Measurements from ENCODE around the gene EVL.

The EVL gene

DNA sequence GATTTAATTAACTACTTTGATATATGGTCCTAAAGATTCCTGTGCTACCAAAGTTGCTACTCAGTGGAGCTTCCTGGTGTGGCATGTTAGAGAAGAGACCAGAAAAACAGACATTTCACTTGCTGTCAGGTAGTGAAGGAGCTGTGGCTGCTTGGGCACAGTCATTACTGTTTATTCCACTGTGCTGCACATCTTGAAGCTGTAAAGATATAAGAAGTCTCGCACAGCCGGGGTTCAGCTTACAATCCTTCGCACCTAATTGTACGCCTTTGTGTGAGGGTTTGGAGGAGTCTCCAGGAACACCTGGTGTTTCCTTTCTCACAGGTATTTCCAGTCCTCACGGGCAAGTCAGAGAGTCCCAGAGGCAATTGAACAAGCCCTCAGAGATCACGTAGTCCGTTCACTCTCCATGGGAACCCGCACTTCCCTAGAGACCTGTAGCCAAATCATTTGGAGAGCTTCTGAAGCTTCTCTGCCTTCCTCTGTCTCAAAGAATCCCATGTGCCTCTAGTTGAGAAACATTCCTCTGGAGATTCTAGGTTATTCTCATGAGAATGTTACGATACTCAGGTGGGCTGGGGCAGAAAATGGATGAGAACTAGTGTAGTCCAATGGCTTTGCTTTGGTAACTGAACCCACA lies 4.1 kb downstream of the EVL start:
- Histone ChIP-seq H3K4me3 (ENCODE audit: low read length) (no peak overlapping the region), H3K4me1 (ENCODE audit: control insufficient read depth, low read depth, low read length) (peaks cover 4% of the 10 kb centered on the region), H3K9ac (ENCODE audit: low read length) (no peak overlapping the region), H3K9me3 (ENCODE audit: control insufficient read depth, low read depth, low read length) (no peaks in the 10 kb centered on the region), H3K27me3 (ENCODE audit: control insufficient read depth, insufficient read depth, low read length) (no peaks in the 10 kb centered on the region), H3K27ac (ENCODE audit: low read length) (no peak overlapping the region), H3K36me3 (ENCODE audit: control insufficient read depth, low read depth, low read length) (no peaks in the 10 kb centered on the region)

DNA sequence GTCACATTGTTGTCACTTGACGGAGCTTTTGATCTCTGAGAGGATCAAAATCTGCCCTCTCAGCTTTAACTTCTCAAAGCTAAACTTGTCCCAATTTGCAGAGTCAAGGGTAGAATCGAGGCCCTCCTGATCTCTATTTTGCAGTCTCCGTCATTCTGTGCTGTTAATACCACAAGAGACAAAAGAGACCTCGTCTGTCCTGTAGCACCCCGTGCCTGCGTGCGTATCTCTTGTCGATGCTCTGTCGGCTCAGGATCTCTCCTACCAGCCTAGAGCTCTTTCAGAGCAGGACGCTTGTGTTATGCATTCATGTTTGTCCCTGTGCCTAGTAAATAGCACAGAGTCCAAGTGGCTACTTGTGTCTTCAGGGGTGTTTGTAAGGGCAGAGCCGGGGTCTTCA lies 5.1 kb downstream of the EVL start:
- Histone ChIP-seq H3K9ac (ENCODE audit: low read length) (no peak overlapping the region), H3K27me3 (ENCODE audit: control insufficient read depth, insufficient read depth, low read length) (no peaks in the 10 kb centered on the region), H3K9me3 (ENCODE audit: control insufficient read depth, low read depth, low read length) (no peaks in the 10 kb centered on the region), H3K4me3 (ENCODE audit: low read length) (no peak overlapping the region), H3K27ac (ENCODE audit: low read length) (no peak overlapping the region), H3K36me3 (ENCODE audit: control insufficient read depth, low read depth, low read length) (no peaks in the 10 kb centered on the region), H3K4me1 (ENCODE audit: control insufficient read depth, low read depth, low read length) (peaks cover 4% of the 10 kb centered on the region)

DNA sequence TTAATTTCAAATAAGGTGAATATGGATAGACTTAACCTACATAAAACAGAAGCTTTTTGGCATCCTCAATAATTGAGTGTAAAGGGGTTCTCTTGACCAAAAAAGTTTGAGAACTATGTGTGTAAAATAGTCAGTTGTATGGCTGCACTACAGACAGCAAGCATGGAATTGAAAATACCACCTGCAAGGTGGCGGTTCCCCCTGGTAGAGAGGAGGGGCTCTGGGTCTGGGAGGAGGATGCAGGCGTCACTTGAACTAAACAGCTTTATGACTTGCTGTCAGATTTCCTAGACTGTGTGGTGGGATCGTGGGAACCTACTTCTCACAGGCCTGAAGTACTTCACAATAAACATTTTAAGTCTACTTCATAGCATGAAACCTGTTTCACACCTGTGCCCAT lies 6.3 kb downstream of the EVL start:
- peaks cover 4% of the 10 kb centered on the region for H3K4me1 ChIP-seq (ENCODE audit: control insufficient read depth, low read depth, low read length)
- H3K27ac ChIP-seq (ENCODE audit: low read length): no peak overlapping the region
- no peaks in the 10 kb centered on the region for H3K36me3 ChIP-seq (ENCODE audit: control insufficient read depth, low read depth, low read length)
- H3K27me3 ChIP-seq (ENCODE audit: control insufficient read depth, insufficient read depth, low read length): no peaks in the 10 kb centered on the region
- H3K9ac ChIP-seq (ENCODE audit: low read length): no peak overlapping the region
- no peaks in the 10 kb centered on the region for H3K9me3 ChIP-seq (ENCODE audit: control insufficient read depth, low read depth, low read length)
- H3K4me3 ChIP-seq (ENCODE audit: low read length): no peak overlapping the region

DNA sequence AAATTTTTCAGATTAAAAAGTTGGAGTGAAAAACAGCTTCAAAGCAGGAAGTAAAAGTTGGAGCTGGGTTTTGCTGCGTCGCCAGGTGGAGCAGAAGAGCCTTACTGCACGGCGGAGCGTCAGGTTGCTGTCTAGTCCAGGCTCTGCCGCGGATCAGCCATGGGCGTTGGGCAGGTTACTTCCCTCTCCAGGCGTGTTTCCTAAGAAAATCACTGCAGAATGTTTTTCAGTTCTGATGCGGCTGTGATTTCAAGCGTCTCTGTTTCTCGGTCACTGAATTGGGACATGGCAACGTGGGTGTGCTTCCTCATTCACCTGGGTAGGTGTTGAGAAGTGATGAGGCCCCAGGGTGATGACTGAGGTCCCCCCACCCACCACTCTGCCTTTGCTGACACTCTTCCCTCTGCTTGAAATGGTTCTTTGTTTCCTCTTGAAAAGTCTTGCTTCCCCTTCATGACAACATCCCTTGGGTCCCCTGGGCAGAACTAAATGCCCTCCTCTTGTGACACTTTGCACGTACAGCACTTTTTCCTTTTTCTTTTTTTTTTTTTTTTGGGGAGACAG lies 7.6 kb downstream of the EVL start:
- no peak overlapping the region for H3K9ac ChIP-seq (ENCODE audit: low read length)
- no peaks in the 10 kb centered on the region for H3K9me3 ChIP-seq (ENCODE audit: control insufficient read depth, low read depth, low read length)
- no peak overlapping the region for H3K27ac ChIP-seq (ENCODE audit: low read length)
- no peak overlapping the region for H3K4me3 ChIP-seq (ENCODE audit: low read length)
- H3K4me1 ChIP-seq (ENCODE audit: control insufficient read depth, low read depth, low read length): no peaks in the 10 kb centered on the region
- H3K36me3 ChIP-seq (ENCODE audit: control insufficient read depth, low read depth, low read length): no peaks in the 10 kb centered on the region
- no peaks in the 10 kb centered on the region for H3K27me3 ChIP-seq (ENCODE audit: control insufficient read depth, insufficient read depth, low read length)

DNA sequence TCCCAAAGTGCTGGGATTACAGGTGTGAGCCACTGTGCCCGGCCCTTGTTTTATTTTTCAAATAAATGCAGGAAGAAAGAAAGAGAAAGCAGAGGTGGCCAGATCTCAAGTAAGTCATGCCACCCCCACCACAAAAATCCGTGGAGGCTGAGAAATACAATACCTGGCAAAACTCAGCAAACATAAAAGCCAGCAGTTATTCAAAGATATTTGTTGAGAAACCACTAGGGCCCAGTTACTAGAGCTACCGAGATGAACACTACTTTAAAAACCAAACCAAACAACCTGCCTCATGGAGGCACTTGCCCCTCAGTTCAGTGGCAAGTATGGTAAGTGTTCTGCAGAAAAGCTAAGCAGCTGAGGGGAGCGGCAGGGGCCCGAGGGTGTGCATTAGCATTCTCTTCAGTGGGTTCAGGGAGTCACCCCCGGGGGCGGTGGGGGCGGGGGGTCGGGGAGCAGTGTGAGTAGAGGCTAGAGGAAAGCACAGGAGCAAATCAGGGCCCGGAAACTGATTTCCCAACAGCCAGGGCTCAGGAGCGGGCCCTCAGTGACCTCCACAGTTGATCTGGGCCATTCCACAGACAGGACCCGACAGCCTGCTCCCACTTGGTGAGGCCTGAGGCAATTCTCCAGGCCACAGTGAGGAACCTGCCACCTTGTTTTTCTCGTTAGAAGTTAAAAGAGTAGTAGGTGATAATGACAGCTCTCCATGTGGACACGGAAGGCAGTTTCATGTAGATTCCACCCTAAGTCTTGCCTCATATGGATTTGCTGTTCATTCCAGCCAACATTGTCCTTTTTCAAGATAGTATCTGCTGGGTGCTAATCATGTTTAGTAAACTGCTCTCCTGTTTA lies 8.6 kb downstream of the EVL start:
- no peak overlapping the region for H3K9ac ChIP-seq (ENCODE audit: low read length)
- H3K27ac ChIP-seq (ENCODE audit: low read length): no peak overlapping the region
- H3K36me3 ChIP-seq (ENCODE audit: control insufficient read depth, low read depth, low read length): no peaks in the 10 kb centered on the region
- no peaks in the 10 kb centered on the region for H3K27me3 ChIP-seq (ENCODE audit: control insufficient read depth, insufficient read depth, low read length)
- H3K9me3 ChIP-seq (ENCODE audit: control insufficient read depth, low read depth, low read length): no peaks in the 10 kb centered on the region
- H3K4me1 ChIP-seq (ENCODE audit: control insufficient read depth, low read depth, low read length): peaks cover 3% of the 10 kb centered on the region
- H3K4me3 ChIP-seq (ENCODE audit: low read length): no peak overlapping the region

DNA sequence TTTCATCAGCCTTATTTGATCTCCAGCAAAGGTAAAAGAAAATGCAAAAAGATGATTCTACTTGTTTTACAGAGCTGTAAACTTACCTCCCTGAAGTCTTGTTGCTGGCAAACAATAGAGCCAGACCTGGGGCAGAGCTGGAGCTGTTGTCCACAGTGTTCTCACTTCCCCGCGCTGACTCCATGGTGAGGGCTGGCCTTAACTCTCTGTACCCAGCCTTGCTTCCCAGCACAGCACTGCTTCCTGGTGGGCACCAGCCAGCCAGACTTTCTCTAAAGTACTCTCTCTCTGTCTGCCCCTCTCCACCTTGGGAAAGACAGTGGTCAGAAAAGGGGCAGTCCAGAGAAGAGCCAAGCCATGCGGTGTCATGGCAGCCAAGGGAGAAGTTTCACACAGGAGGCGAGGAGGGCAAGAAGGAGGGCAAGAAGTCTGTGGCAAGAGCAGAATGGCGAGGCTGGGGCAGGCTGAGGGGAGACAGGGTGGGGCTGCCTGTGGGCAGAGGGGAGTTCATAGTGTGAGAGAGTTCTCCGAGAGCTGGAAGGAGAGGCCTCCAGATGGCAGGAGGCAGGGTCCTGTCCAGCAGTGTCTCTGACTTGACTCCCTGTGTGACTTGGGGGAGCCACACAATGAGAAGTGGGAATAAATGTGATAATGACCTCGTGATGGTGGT lies 9.3 kb downstream of the EVL start:
- peaks cover 7% of the 10 kb centered on the region for H3K4me1 ChIP-seq (ENCODE audit: control insufficient read depth, low read depth, low read length)
- H3K9ac ChIP-seq (ENCODE audit: low read length): no peak overlapping the region
- no peaks in the 10 kb centered on the region for H3K9me3 ChIP-seq (ENCODE audit: control insufficient read depth, low read depth, low read length)
- no peak overlapping the region for H3K27ac ChIP-seq (ENCODE audit: low read length)
- no peak overlapping the region for H3K4me3 ChIP-seq (ENCODE audit: low read length)
- no peaks in the 10 kb centered on the region for H3K36me3 ChIP-seq (ENCODE audit: control insufficient read depth, low read depth, low read length)
- no peaks in the 10 kb centered on the region for H3K27me3 ChIP-seq (ENCODE audit: control insufficient read depth, insufficient read depth, low read length)

DNA sequence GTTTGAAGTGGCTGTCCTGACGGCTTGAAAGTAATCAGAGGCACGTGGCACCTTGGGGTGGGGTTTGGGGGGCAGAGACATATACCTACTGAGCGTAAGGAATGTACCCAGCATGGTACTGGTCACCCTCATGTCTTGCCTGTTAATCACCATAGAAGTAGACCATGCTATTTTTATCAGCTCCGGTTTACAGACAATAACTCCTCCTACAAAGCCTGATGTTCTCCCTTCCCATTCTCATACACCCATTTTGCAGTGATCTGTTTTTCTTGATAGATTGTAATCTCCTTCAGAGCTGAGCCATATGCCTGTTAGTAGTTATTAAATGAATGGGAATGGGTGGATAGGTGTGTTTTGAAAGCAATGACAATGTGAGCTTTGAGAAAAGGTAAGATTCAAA lies 10.5 kb downstream of the EVL start:
- Histone ChIP-seq H3K4me1 (ENCODE audit: control insufficient read depth, low read depth, low read length) (peaks cover 10% of the 10 kb centered on the region), H3K27me3 (ENCODE audit: control insufficient read depth, insufficient read depth, low read length) (no peaks in the 10 kb centered on the region), H3K9me3 (ENCODE audit: control insufficient read depth, low read depth, low read length) (no peaks in the 10 kb centered on the region), H3K36me3 (ENCODE audit: control insufficient read depth, low read depth, low read length) (no peaks in the 10 kb centered on the region), H3K4me3 (ENCODE audit: low read length) (no peak overlapping the region), H3K27ac (ENCODE audit: low read length) (no peak overlapping the region), H3K9ac (ENCODE audit: low read length) (no peak overlapping the region)

DNA sequence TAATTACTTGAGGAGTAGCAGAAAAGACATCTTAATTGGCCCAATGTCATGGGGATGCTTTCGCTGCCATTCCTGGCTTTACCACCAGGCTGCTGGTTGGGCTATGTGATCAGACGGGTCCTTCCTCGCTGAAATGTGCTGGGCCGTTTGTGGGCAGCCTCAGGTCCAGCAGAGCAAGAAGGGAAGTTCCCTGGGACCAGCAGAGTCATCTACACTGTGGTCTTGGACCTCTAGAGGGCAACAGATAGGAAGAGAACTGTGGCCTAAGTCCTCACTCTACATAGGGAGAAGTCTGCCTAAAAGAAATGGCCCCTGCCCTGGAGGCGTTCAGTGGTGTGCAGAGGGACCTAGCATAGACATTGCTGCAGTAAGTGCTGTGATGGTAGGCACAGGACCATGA lies 10.9 kb downstream of the EVL start:
- Histone ChIP-seq H3K27ac (ENCODE audit: low read length) (no peak overlapping the region), H3K4me1 (ENCODE audit: control insufficient read depth, low read depth, low read length) (peaks cover 10% of the 10 kb centered on the region), H3K36me3 (ENCODE audit: control insufficient read depth, low read depth, low read length) (no peaks in the 10 kb centered on the region), H3K9me3 (ENCODE audit: control insufficient read depth, low read depth, low read length) (no peaks in the 10 kb centered on the region), H3K4me3 (ENCODE audit: low read length) (no peak overlapping the region), H3K9ac (ENCODE audit: low read length) (no peak overlapping the region), H3K27me3 (ENCODE audit: control insufficient read depth, insufficient read depth, low read length) (no peaks in the 10 kb centered on the region)

DNA sequence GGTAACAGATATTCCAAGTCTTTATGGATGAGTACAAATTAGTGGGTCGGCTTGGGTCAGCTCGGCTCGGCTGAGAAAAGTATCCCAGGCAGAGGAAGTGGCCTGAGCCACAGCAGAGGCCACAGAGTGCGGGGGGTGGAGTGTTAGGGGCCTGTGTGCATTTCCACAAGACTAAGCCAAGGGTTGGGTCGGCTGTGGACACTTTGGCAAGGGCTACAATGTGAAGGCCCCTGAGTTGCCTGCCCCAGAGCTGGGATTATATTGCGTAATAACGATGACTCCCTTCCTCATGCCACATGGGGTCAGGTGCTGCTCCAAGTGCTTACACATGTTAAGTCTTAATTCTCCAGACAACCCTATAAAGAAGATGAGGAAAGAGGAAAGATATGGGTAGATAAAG lies 11.4 kb downstream of the EVL start:
- Histone ChIP-seq H3K4me3 (ENCODE audit: low read length) (no peak overlapping the region), H3K36me3 (ENCODE audit: control insufficient read depth, low read depth, low read length) (no peaks in the 10 kb centered on the region), H3K27me3 (ENCODE audit: control insufficient read depth, insufficient read depth, low read length) (no peaks in the 10 kb centered on the region), H3K9me3 (ENCODE audit: control insufficient read depth, low read depth, low read length) (no peaks in the 10 kb centered on the region), H3K4me1 (ENCODE audit: control insufficient read depth, low read depth, low read length) (peaks cover 10% of the 10 kb centered on the region), H3K9ac (ENCODE audit: low read length) (no peak overlapping the region), H3K27ac (ENCODE audit: low read length) (no peak overlapping the region)

DNA sequence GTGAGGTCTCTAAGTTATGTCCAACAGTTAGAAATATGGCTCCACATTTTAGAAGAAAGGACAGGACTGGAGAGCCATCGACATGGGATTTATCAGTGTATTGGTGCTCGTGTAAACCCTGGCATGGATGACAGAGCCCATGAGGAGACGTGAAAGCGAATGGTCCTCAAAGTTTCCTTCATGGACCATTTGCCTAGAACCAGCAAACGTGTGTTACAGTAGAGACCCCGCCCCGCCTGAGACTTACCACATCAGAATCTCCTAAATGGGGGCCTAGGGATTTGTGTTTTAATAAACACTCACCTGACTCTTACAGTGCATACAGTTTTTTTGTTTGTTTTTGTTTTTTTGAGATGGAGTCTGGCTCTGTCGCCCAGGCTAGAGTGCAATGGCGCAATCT lies 12.2 kb downstream of the EVL start:
- no peak overlapping the region for H3K27ac ChIP-seq (ENCODE audit: low read length)
- no peaks in the 10 kb centered on the region for H3K36me3 ChIP-seq (ENCODE audit: control insufficient read depth, low read depth, low read length)
- H3K4me1 ChIP-seq (ENCODE audit: control insufficient read depth, low read depth, low read length): peaks cover 10% of the 10 kb centered on the region
- no peak overlapping the region for H3K4me3 ChIP-seq (ENCODE audit: low read length)
- no peaks in the 10 kb centered on the region for H3K27me3 ChIP-seq (ENCODE audit: control insufficient read depth, insufficient read depth, low read length)
- H3K9me3 ChIP-seq (ENCODE audit: control insufficient read depth, low read depth, low read length): no peaks in the 10 kb centered on the region
- no peak overlapping the region for H3K9ac ChIP-seq (ENCODE audit: low read length)

DNA sequence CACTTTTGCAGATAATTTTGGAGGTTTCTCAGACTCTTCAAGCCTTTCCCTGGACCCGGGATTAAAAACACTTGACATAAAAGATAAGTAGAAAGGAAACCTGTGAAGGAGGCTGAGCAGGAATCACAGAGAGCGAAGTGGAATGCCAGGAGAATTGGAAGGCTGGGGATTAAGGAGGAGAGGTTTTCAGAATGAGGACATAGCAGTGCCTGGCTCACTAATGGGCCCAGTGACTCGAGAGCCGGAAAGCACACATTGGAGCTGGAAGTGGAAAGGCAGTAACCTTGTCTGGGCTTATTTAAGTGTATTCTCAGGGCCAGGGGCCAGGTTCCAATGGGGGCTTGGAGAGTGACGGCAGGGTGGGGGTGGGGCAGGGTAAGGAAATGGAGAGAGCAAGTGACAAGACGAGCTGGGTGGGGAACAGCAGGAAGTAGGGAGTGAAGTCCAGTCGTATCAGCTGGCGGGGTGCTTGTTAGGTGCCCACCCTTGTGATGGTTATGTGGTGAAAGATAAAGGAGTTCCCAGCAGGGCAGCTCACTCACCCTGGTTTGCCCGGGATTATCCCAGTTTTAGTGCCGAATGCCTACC lies 13.1 kb downstream of the EVL start:
- Histone ChIP-seq H3K27me3 (ENCODE audit: control insufficient read depth, insufficient read depth, low read length) (no peaks in the 10 kb centered on the region), H3K9ac (ENCODE audit: low read length) (no peak overlapping the region), H3K27ac (ENCODE audit: low read length) (no peak overlapping the region), H3K36me3 (ENCODE audit: control insufficient read depth, low read depth, low read length) (no peaks in the 10 kb centered on the region), H3K9me3 (ENCODE audit: control insufficient read depth, low read depth, low read length) (no peaks in the 10 kb centered on the region), H3K4me1 (ENCODE audit: control insufficient read depth, low read depth, low read length) (peaks cover 10% of the 10 kb centered on the region), H3K4me3 (ENCODE audit: low read length) (no peak overlapping the region)
